GM19193 (cell line): ENCODE data around the gene KCNJ6.

ENCODE experiments used
- POLR2A ChIP-seq: IDR thresholded peaks from 4 replicates; pipeline ENCODE4 v1.6.1; 2011; ENCODE audit not compliant: insufficient read depth, insufficient read length; ENCODE audit errors: extremely low read depth

KCNJ6 gene

GRCh38 chr21:37659874-37660273, 256.4 kb downstream of the KCNJ6 start:
- TF ChIP-seq POLR2A = no peak

GRCh38 chr21:37658817-37659458, 257.3 kb downstream of the KCNJ6 start:
- TF ChIP-seq POLR2A = no peak

GRCh38 chr21:37658121-37658816, 258.0 kb downstream of the KCNJ6 start:
- TF ChIP-seq POLR2A = no peak

- TF ChIP-seq POLR2A = no peak
These were observed 259.4 kb downstream of the KCNJ6 start for GRCh38 chr21:37656899-37657298.

GRCh38 chr21:37655611-37656300, 260.5 kb downstream of the KCNJ6 start:
- TF ChIP-seq POLR2A = no peak

- TF ChIP-seq POLR2A = no peak
These were observed 261.7 kb downstream of the KCNJ6 start for GRCh38 chr21:37654596-37654995.

GRCh38 chr21:37653201-37653600, 263.1 kb downstream of the KCNJ6 start:
- TF ChIP-seq POLR2A = no peak

GRCh38 chr21:37647781-37648180, 268.5 kb downstream of the KCNJ6 start:
- TF ChIP-seq POLR2A = no peak

GRCh38 chr21:37645848-37646247, 270.4 kb downstream of the KCNJ6 start:
- TF ChIP-seq POLR2A = no peak

- TF ChIP-seq POLR2A = no peak
These were observed 271.6 kb downstream of the KCNJ6 start for GRCh38 chr21:37644636-37645035.

GRCh38 chr21:37642493-37642892, 273.8 kb downstream of the KCNJ6 start:
- no peak for TF ChIP-seq POLR2A

- TF ChIP-seq POLR2A = no peak
These were observed 276.5 kb downstream of the KCNJ6 start for GRCh38 chr21:37639756-37640155.

- TF ChIP-seq POLR2A = no peak
These were observed 280.0 kb downstream of the KCNJ6 start for GRCh38 chr21:37636152-37636860.

- no peak for TF ChIP-seq POLR2A
These were observed 284.7 kb downstream of the KCNJ6 start for GRCh38 chr21:37631319-37632117.
